VCaP (cell line): ENCODE measurements around the gene SNRPD1.
"Not testable (repeated sequence)": the region's sequence is repeated elsewhere in the genome, so short reads cannot be mapped to it uniquely, and the experiment has no call there.

Experiments used
- H3K27ac ChIP-seq: fragments of 450-650 bp; 2 replicates; pipeline ENCODE4 v1.5.1; 2017
- TF ChIP-seq, protein P1 (sequence below): fragments of 450-650 bp; conservative IDR thresholded peaks from 2 replicates; pipeline ENCODE4 v1.5.1; 2017; ENCODE audit warnings: mild to moderate bottlenecking, moderate library complexity

The SNRPD1 gene

DNA sequence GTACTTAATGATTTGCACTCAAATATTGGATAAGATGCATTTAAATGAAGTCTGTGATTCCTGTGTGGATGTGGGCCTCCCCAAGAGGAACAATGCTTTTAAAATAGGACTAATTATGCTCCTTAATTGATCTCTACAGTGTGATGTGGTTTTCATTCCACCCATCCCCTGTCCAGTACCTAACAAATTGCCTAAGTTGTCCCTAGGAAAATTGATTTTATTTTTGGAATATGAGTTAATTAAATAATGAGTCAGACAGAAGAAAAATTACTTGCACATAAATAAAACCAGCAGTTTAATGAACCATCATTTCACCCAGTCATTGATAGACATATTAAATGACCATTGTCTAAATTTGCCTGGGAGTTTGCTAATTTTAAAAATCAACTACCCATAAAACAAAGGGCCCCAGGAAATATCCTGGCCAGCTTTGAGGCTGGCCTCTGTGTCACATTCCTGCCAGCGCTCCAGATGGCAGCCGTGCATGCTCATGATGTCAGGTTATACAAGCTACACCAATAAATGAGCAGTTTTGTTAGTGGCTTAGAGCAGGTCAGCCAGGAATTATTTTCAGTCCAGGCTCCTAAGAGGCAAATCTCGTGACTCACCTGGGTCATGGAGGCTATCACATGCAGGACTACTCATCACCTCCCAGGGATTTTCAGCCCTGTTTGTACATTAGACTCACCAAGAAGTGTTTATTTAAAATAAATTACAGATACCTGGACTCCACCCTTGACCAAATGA, 60.6 kb downstream of the SNRPD1 start:
- H3K27ac ChIP-seq: no peak overlapping the region
- TF ChIP-seq, protein P1, sequence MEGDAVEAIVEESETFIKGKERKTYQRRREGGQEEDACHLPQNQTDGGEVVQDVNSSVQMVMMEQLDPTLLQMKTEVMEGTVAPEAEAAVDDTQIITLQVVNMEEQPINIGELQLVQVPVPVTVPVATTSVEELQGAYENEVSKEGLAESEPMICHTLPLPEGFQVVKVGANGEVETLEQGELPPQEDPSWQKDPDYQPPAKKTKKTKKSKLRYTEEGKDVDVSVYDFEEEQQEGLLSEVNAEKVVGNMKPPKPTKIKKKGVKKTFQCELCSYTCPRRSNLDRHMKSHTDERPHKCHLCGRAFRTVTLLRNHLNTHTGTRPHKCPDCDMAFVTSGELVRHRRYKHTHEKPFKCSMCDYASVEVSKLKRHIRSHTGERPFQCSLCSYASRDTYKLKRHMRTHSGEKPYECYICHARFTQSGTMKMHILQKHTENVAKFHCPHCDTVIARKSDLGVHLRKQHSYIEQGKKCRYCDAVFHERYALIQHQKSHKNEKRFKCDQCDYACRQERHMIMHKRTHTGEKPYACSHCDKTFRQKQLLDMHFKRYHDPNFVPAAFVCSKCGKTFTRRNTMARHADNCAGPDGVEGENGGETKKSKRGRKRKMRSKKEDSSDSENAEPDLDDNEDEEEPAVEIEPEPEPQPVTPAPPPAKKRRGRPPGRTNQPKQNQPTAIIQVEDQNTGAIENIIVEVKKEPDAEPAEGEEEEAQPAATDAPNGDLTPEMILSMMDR: no peak

DNA sequence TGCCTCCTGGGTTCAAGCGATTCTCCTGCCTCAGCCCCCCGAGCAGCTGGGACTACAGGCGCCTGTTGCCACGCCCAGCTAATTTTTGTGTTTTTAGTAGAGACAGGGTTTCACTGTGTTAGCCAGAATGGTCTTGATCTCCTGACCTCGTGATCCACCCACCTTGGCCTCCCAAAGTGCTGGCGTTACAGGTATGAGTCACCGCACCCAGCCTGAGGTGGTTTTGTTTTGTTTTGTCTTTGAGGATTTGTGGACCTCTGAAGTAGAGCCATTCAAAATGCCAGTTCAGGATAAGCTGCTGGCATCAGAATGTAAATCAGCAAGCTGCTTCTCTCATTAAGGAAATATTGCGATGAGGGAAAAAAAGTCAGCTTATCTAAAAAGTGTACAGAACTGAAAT, 63.2 kb downstream of the SNRPD1 start:
- not testable (repeated sequence) for H3K27ac ChIP-seq

DNA sequence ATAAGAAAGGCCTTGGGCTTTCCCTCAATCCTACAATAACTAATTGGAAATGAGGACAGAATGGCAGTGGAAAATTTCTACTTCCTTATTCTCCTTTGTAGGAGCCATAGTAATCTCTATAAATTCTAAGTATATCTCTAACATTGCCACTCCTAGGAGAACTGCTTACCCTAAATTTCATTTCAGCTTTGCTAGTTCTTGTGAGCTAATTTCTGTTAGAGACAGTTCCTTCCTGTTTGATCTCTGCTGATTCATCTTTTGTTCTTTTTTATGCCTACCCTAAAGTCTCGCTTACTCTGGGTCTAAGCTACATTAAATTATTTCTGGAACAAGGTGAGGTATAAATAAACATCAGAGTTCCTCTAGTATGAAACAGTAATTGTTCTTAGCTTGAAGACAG, 66.7 kb downstream of the SNRPD1 start:
- TF ChIP-seq, protein P1: no peak
- no peak overlapping the region for H3K27ac ChIP-seq

DNA sequence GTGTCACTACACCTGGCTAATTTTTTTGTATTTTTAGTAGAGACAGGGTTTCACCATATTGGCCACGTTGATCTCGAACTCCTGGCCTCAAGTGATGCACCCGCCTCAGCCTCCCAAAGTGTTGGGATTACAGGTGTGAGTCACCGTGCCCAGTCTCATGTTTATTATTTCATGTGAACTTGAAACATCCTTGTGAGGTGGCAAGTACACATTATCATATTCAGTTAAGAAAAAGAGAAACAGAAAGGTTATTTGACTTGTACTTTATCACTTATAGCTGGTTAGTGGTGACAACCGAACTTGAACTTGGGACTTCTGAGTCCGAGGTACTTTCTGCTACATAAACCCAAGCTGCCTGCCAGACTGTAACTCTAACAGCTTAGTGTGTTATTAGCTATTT, 68.0 kb downstream of the SNRPD1 start:
- TF ChIP-seq, protein P1: no peak
- H3K27ac ChIP-seq: no peak overlapping the region

DNA sequence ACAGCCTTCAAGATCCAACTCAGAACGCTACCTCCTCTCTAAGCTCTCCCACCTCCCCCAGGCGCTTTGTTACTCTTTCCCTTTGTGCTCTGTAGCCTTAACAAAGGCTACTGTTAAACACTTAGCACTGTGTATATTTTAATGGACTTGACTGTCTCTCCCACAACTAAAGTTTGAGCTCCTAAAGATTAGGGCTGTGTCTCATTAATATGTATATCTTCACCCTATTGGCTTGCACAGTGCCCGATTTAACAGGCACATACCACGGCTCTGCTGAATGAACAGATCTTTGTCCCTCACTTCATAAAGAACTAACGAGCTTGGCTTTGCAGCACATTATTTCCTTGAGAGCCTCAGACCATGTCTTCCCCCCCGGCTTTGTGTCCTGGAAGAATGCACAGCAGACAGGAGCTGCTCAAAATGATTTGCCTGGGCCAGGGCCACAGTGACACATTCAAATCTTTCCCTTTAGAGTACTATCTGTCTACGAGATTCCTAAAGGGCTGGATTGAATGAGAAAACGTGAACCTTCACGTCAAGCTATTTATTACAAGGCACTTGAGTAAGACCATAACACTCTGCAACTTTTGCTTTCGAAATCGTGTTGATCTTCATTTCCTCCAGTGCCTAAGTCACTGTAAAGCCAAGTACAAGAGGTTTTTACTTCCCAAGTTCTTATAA, 70.4 kb downstream of the SNRPD1 start:
- TF ChIP-seq, protein P1: no peak
- H3K27ac ChIP-seq: no peak overlapping the region
